ENCODE measurements around the gene SYCE1. TPM values are rescaled to one million over a fixed set of nuclear protein-coding genes. Genes with fewer than 3 reads are reported as not detected.
"Not testable (repeated sequence)": the region's sequence is repeated elsewhere in the genome, so short reads cannot be mapped to it uniquely, and the experiment has no call there.

The SYCE1 gene
- total RNA-seq, 1 experiment from 2014 or later = not detected

GRCh38 chr10:133520193-133520738, 45.1 kb downstream of the SYCE1 start:
- Mint-ChIP-seq H3K27ac (ENCODE audit: unreplicated experiment) (peak overlapping the region; percentile 30), H3K36me3 (ENCODE audit: insufficient read depth, unreplicated experiment) (no peaks in the 10 kb centered on the region), H3K4me1 (ENCODE audit: low read depth, unreplicated experiment) (peaks cover 11% of the 10 kb centered on the region), H3K27me3 (ENCODE audit: insufficient read depth, unreplicated experiment) (peaks cover 15% of the 10 kb centered on the region), H3K9me3 (ENCODE audit: unreplicated experiment) (peaks cover 29% of the 10 kb centered on the region), H3K4me3 (ENCODE audit: unreplicated experiment) (peak overlapping the region; percentile 72)
- TF ChIP-seq CTCF (IDR thresholded peaks at IDR 0.05; ENCODE audit: insufficient read depth in 1 of 2, low read depth in 1 of 2, low read length in 1 of 2, severe bottlenecking in 1 of 2, unreplicated experiment in 1 of 2) = peak; percentile 96 to 98
- Histone ChIP-seq H3K27me3 (replicated peaks; ENCODE audit: control insufficient read depth, insufficient read depth, low read length) (no peaks in the 10 kb centered on the region), H3K9me3 (peaks cover 6% of the 10 kb centered on the region; the same call in 1 of the 2 replicates), H3K4me1 (peaks cover 11% of the 10 kb centered on the region), H3K4me3 (ENCODE audit: low read depth, low read length) (peak overlapping the region; percentile 61), H3K36me3 (ENCODE audit: control insufficient read depth, insufficient read depth, low read length) (no peaks in the 10 kb centered on the region)
- ChIA-PET CTCF (interaction anchor here (0.6 to 1.4 kb wide), 4 partner anchors 11 to 213 kb away, joined by 3 to 7 read pairs (median 4); no protein-coding TSS in a partner anchor), POLR2A (no interaction called here)
- no TSS peak for BruUV-seq (replicated peaks)
- intact Hi-C loops (cut with micrococcal nuclease; ENCODE audit: unreplicated experiment) = loop anchor here (1.0 kb wide), 2 partner anchors 81 to 191 kb away; no protein-coding TSS in a partner anchor
- DNase-seq = peak; percentile 92 to 98

- peaks cover 27% of the 10 kb centered on the region for H3K9me3 Mint-ChIP-seq (ENCODE audit: unreplicated experiment)
- H3K4me1 ChIP-seq = peaks cover 11% of the 10 kb centered on the region
- H3K27ac Mint-ChIP-seq (ENCODE audit: unreplicated experiment); H3K4me3 Mint-ChIP-seq (ENCODE audit: unreplicated experiment); H3K36me3 Mint-ChIP-seq (ENCODE audit: insufficient read depth, unreplicated experiment); H3K4me3 ChIP-seq (ENCODE audit: low read depth, low read length); BruUV-seq (replicated peaks); CTCF ChIA-PET; H3K27me3 ChIP-seq (replicated peaks; ENCODE audit: control insufficient read depth, insufficient read depth, low read length); intact Hi-C loops (cut with micrococcal nuclease; ENCODE audit: unreplicated experiment); POLR2A ChIA-PET; H3K36me3 ChIP-seq (ENCODE audit: control insufficient read depth, insufficient read depth, low read length); H3K9me3 ChIP-seq: not testable (repeated sequence)
- peak; percentile 40 to 65 for DNase-seq
- H3K27me3 Mint-ChIP-seq (ENCODE audit: insufficient read depth, unreplicated experiment) = peaks cover 20% of the 10 kb centered on the region
- peaks cover 11% of the 10 kb centered on the region for H3K4me1 Mint-ChIP-seq (ENCODE audit: low read depth, unreplicated experiment)
Observed at GRCh38 chr10:133518517-133518916, 46.9 kb downstream of the SYCE1 start.

GRCh38 chr10:133516057-133516456, 49.3 kb downstream of the SYCE1 start:
- H3K9me3 Mint-ChIP-seq (ENCODE audit: unreplicated experiment) = peaks cover 19% of the 10 kb centered on the region
- TF ChIP-seq CTCF (IDR thresholded peaks at IDR 0.05; ENCODE audit: insufficient read depth in 1 of 2, low read depth in 1 of 2, low read length in 1 of 2, severe bottlenecking in 1 of 2, unreplicated experiment in 1 of 2) = no peak
- peaks cover 8% of the 10 kb centered on the region for H3K27me3 Mint-ChIP-seq (ENCODE audit: insufficient read depth, unreplicated experiment)
- ChIA-PET CTCF (no interaction called here), POLR2A (no interaction called here)
- BruUV-seq (replicated peaks) = no TSS peak
- H3K27ac Mint-ChIP-seq (ENCODE audit: unreplicated experiment) = no peak overlapping the region
- Histone ChIP-seq H3K4me1 (peaks cover 11% of the 10 kb centered on the region), H3K4me3 (ENCODE audit: low read depth, low read length) (no peak overlapping the region), H3K27me3 (replicated peaks; ENCODE audit: control insufficient read depth, insufficient read depth, low read length) (no peaks in the 10 kb centered on the region; the same call in 1 of the 2 replicates), H3K9me3 (peaks cover 6% of the 10 kb centered on the region; the same call in 1 of the 2 replicates), H3K36me3 (ENCODE audit: control insufficient read depth, insufficient read depth, low read length) (no peaks in the 10 kb centered on the region)
- H3K4me3 Mint-ChIP-seq (ENCODE audit: unreplicated experiment) = no peak overlapping the region
- intact Hi-C loops (cut with micrococcal nuclease; ENCODE audit: unreplicated experiment) = no loop called here
- DNase-seq = no peak
- H3K4me1 Mint-ChIP-seq (ENCODE audit: low read depth, unreplicated experiment) = peaks cover 11% of the 10 kb centered on the region
- no peaks in the 10 kb centered on the region for H3K36me3 Mint-ChIP-seq (ENCODE audit: insufficient read depth, unreplicated experiment)
